Vagina (tissue), 2 donors: ENCODE data around the gene FBL. TPM values are rescaled to one million over a fixed set of nuclear protein-coding genes. Genes with fewer than 3 reads are reported as not detected.
"Not testable (repeated sequence)": the region's sequence is repeated elsewhere in the genome, so short reads cannot be mapped to it uniquely, and the experiment has no call there.

Experiments used
- DNase-seq, 2 donors: peaks; one replicate each; pipeline ENCODE4 v3.0.0-alpha.2; 2017; ENCODE audit errors: extremely low spot score in 2 of 2
- H3K27ac ChIP-seq: fragments of 200-600 bp; sonication (generic); one replicate; pipeline ENCODE4 v1.5.1; 2019
- H3K27me3 ChIP-seq: fragments of 200-600 bp; sonication (generic); one replicate; pipeline ENCODE4 v1.5.1; 2019
- H3K36me3 ChIP-seq, 2 donors: fragments of 200-600 bp; sonication (generic); one replicate each; pipeline ENCODE4 v1.5.1; 2017 to 2019
- H3K4me1 ChIP-seq: fragments of 200-600 bp; sonication (generic); one replicate; pipeline ENCODE4 v1.5.1; 2019
- H3K4me3 ChIP-seq, 2 donors: fragments of 200-600 bp; sonication (generic); 1 replicate in 1 of 2; 2 replicates in 1 of 2; pipeline ENCODE4 v1.5.1; 2016 to 2019
- H3K9me3 ChIP-seq: fragments of 200-600 bp; sonication (generic); one replicate; pipeline ENCODE4 v1.5.1; 2019
- CTCF ChIP-seq, 3 experiments: fragments of 450-650 bp in 2 of 3; fragments of 200-600 bp in 1 of 3; sonication (generic) in 1 of 3; IDR thresholded peaks; one replicate each; pipeline ENCODE4 v1.5.1; 2017 to 2019; ENCODE audit warnings: antibody characterized with exemption in 3 of 3, mild to moderate bottlenecking in 2 of 3, moderate library complexity in 2 of 3
- POLR2A ChIP-seq, 2 donors: fragments of 450-650 bp; IDR thresholded peaks; one replicate each; pipeline ENCODE4 v1.6.1; 2017; ENCODE audit warnings: antibody characterized with exemption in 2 of 2, mild to moderate bottlenecking in 2 of 2, moderate library complexity in 2 of 2
- POLR2AphosphoS5 ChIP-seq, 2 donors: sonication (generic); formaldehyde crosslinking; IDR thresholded peaks; one replicate each; pipeline ENCODE4 v1.9.0; 2017; ENCODE audit warnings: antibody characterized with exemption in 2 of 2, mild to moderate bottlenecking in 2 of 2, low read depth in 1 of 2; ENCODE audit not compliant: insufficient read depth in 1 of 2
- intact Hi-C: fragments of 100-400 bp; cut with DNase I; formaldehyde crosslinking; loops from one replicate; pipeline ENCODE4 v1.15.1; 2023
- total RNA-seq: library from RNA; depleted of rRNA; stranded (reverse); fragments of >200 nt; gene quantifications from one replicate; pipeline ENCODE4 v1.2.3, GENCODE V29; 2016

FBL gene
- total RNA-seq, 1 donor from 2014 or later: 180 TPM

GRCh38 chr19:39885821-39886554 is 39.8 kb upstream of the FBL start:
- H3K4me3 ChIP-seq, DNase-seq, H3K4me1 ChIP-seq, H3K27ac ChIP-seq, H3K36me3 ChIP-seq, H3K27me3 ChIP-seq, intact Hi-C loops, H3K9me3 ChIP-seq: not testable (repeated sequence)

GRCh38 chr19:39884721-39885120 is 38.5 kb upstream of the FBL start:
- intact Hi-C loops, H3K27ac ChIP-seq, H3K27me3 ChIP-seq, H3K4me3 ChIP-seq, H3K36me3 ChIP-seq, H3K4me1 ChIP-seq, DNase-seq, H3K9me3 ChIP-seq: not testable (repeated sequence)

- H3K9me3 ChIP-seq, H3K4me3 ChIP-seq, H3K4me1 ChIP-seq, H3K36me3 ChIP-seq, DNase-seq, intact Hi-C loops, H3K27me3 ChIP-seq, H3K27ac ChIP-seq: not testable (repeated sequence)
These were observed 36.5 kb upstream of the FBL start for GRCh38 chr19:39882645-39883044.

GRCh38 chr19:39881495-39882110 is 35.4 kb upstream of the FBL start:
- DNase-seq, intact Hi-C loops, H3K27ac ChIP-seq, H3K4me3 ChIP-seq, H3K27me3 ChIP-seq, H3K9me3 ChIP-seq, H3K36me3 ChIP-seq, H3K4me1 ChIP-seq: not testable (repeated sequence)

GRCh38 chr19:39880241-39880640 is 34.1 kb upstream of the FBL start:
- H3K9me3 ChIP-seq, intact Hi-C loops, DNase-seq, H3K27ac ChIP-seq, H3K27me3 ChIP-seq, H3K4me3 ChIP-seq, H3K4me1 ChIP-seq, H3K36me3 ChIP-seq: not testable (repeated sequence)

- intact Hi-C loops, H3K27ac ChIP-seq, DNase-seq: not testable (repeated sequence)
These were observed 33.6 kb upstream of the FBL start for GRCh38 chr19:39879796-39880195.

GRCh38 chr19:39878866-39879265 is 32.7 kb upstream of the FBL start:
- DNase-seq, H3K4me3 ChIP-seq, H3K36me3 ChIP-seq, H3K27ac ChIP-seq, H3K27me3 ChIP-seq, H3K4me1 ChIP-seq, intact Hi-C loops, H3K9me3 ChIP-seq: not testable (repeated sequence)

More at GRCh38 chr19:39879796-39880195, 33.6 kb upstream of the FBL start:
- H3K4me3 ChIP-seq, H3K4me1 ChIP-seq, H3K9me3 ChIP-seq, H3K36me3 ChIP-seq, H3K27me3 ChIP-seq: not testable (repeated sequence)

GRCh38 chr19:39878398-39878797 is 32.2 kb upstream of the FBL start:
- intact Hi-C loops: no loop called here
- Histone ChIP-seq H3K4me1 (no peaks in the 10 kb centered on the region), H3K4me3 (no peak overlapping the region), H3K36me3 (no peaks in the 10 kb centered on the region), H3K9me3 (no peaks in the 10 kb centered on the region), H3K27me3 (no peaks in the 10 kb centered on the region), H3K27ac (no peak overlapping the region)
- TF ChIP-seq POLR2A (IDR thresholded peaks at IDR 0.05) (no peak), CTCF (IDR thresholded peaks at IDR 0.05) (no peak), POLR2AphosphoS5 (IDR thresholded peaks at IDR 0.05; ENCODE audit: insufficient read depth in 1 of 2, low read depth in 1 of 2) (no peak)
- DNase-seq: no peak

GRCh38 chr19:39877982-39878381 is 31.8 kb upstream of the FBL start:
- H3K4me3 ChIP-seq, H3K9me3 ChIP-seq, H3K4me1 ChIP-seq, H3K27me3 ChIP-seq, H3K27ac ChIP-seq, H3K36me3 ChIP-seq, DNase-seq, intact Hi-C loops: not testable (repeated sequence)

- H3K27ac ChIP-seq, H3K36me3 ChIP-seq, DNase-seq, H3K27me3 ChIP-seq, intact Hi-C loops, H3K4me1 ChIP-seq, H3K9me3 ChIP-seq, H3K4me3 ChIP-seq: not testable (repeated sequence)
These were observed 31.3 kb upstream of the FBL start for GRCh38 chr19:39877488-39877887.

GRCh38 chr19:39876486-39876885 is 30.3 kb upstream of the FBL start:
- not testable (repeated sequence) for H3K9me3 ChIP-seq, H3K36me3 ChIP-seq, H3K4me3 ChIP-seq

GRCh38 chr19:39875401-39875864 is 29.3 kb upstream of the FBL start:
- not testable (repeated sequence) for DNase-seq, H3K9me3 ChIP-seq

More at GRCh38 chr19:39876486-39876885, 30.3 kb upstream of the FBL start:
- intact Hi-C loops, H3K4me1 ChIP-seq, H3K27ac ChIP-seq, DNase-seq, H3K27me3 ChIP-seq: not testable (repeated sequence)

More at GRCh38 chr19:39875401-39875864, 29.3 kb upstream of the FBL start:
- H3K36me3 ChIP-seq, intact Hi-C loops, H3K4me1 ChIP-seq, H3K4me3 ChIP-seq, H3K27me3 ChIP-seq, H3K27ac ChIP-seq: not testable (repeated sequence)
